HL-60/S4 treated with phorbol 12-myristate 13-acetate at 8.2 ng/mL for 4 days and 3 days (cell line): ENCODE data around the gene VASP.

Experiments
- in situ Hi-C: fragments of 300-500 bp; cut with MboI; formaldehyde crosslinking; loops from 2 replicates; pipeline ENCODE4 v1.15.0; 2022; ENCODE audit warnings: low sequenced_read_pairs

The VASP gene

GRCh38 chr19:45514376-45515051 is 7.2 kb downstream of the VASP start:
- in situ Hi-C loops, result no loop called here

GRCh38 chr19:45515081-45515624 is 7.9 kb downstream of the VASP start:
- in situ Hi-C loops, result no loop called here

GRCh38 chr19:45515807-45516401 is 8.6 kb downstream of the VASP start:
- in situ Hi-C loops, result no loop called here

- in situ Hi-C loops, result no loop called here
These were observed 10.0 kb downstream of the VASP start for GRCh38 chr19:45517238-45517637.

- in situ Hi-C loops, result no loop called here
These were observed 10.6 kb downstream of the VASP start for GRCh38 chr19:45517641-45518468.

GRCh38 chr19:45518469-45518826 is 11.2 kb downstream of the VASP start:
- in situ Hi-C loops, result no loop called here

- in situ Hi-C loops, result no loop called here
These were observed 15.0 kb downstream of the VASP start for GRCh38 chr19:45522010-45522941.

GRCh38 chr19:45523642-45524256 is 16.5 kb downstream of the VASP start:
- in situ Hi-C loops, result no loop called here

- in situ Hi-C loops, result no loop called here
These were observed 17.4 kb downstream of the VASP start for GRCh38 chr19:45524575-45525129.

- in situ Hi-C loops, result no loop called here
These were observed 18.9 kb downstream of the VASP start for GRCh38 chr19:45526143-45526542.

GRCh38 chr19:45526971-45527370 is 19.7 kb downstream of the VASP start:
- in situ Hi-C loops, result no loop called here

- in situ Hi-C loops, result no loop called here
These were observed 20.5 kb downstream of the VASP start for GRCh38 chr19:45527731-45528130.

GRCh38 chr19:45528149-45528743 is 21.0 kb downstream of the VASP start:
- in situ Hi-C loops, result no loop called here

GRCh38 chr19:45528744-45529419 is 21.6 kb downstream of the VASP start:
- in situ Hi-C loops, result no loop called here

GRCh38 chr19:45529420-45529785 is 22.1 kb downstream of the VASP start:
- in situ Hi-C loops, result no loop called here

- in situ Hi-C loops, result no loop called here
These were observed 24.1 kb downstream of the VASP start for GRCh38 chr19:45531349-45531748.

- in situ Hi-C loops, result no loop called here
These were observed 32.2 kb downstream of the VASP start for GRCh38 chr19:45539459-45539858.

GRCh38 chr19:45542234-45542668 is 35.0 kb downstream of the VASP start:
- in situ Hi-C loops, result no loop called here

- in situ Hi-C loops, result no loop called here
These were observed 40.0 kb downstream of the VASP start for GRCh38 chr19:45547211-45547770.
